ENCODE results near the gene TACO1. TPM values are rescaled to one million over a fixed set of nuclear protein-coding genes. Genes with fewer than 3 reads are reported as not detected.
A peak's percentile ranks its signal among the peaks of the same experiment; 100 is the strongest.

Gene TACO1
- total and polyA plus RNA-seq, 2 of the 8 experiments (the other 6 are each of a cell fraction or from before 2014, with no cell fraction given): 19.1 to 23.6 TPM

GRCh38 chr17:63621684-63622573, 21.2 kb downstream of the TACO1 start, which contains the start of gene MAP3K3 (continued):
- TF ChIP-seq ATF2 (IDR thresholded peaks at IDR 0.05; ENCODE audit: low read length) (no peak), SIRT6 (IDR thresholded peaks at IDR 0.05; ENCODE audit: low read length) (no peak), KDM5A (IDR thresholded peaks at IDR 0.05; ENCODE audit: low read length) (no peak), JUN (IDR thresholded peaks at IDR 0.05; ENCODE audit: low read depth, low read length) (no peak), CTBP2 (IDR thresholded peaks at IDR 0.05; ENCODE audit: borderline replicate concordance, insufficient read depth, insufficient read length, low read length) (peak; percentile 91), NRF1 (IDR thresholded peaks at IDR 0.05; ENCODE audit: low read depth, low read length) (peak; percentile 27; the same call in 1 of the 2 replicates), SP1 (IDR thresholded peaks at IDR 0.05; ENCODE audit: low read depth, low read length) (peak; percentile 78; the same call in 1 of the 2 replicates), MAFK (IDR thresholded peaks at IDR 0.05; ENCODE audit: low read depth, low read length) (no peak), POLR2A (IDR thresholded peaks at IDR 0.05; ENCODE audit: control extremely low read depth in 1 of 2, low read depth in 2 of 2, low read length in 2 of 2) (peak; percentile 58 to 95), RFX5 (IDR thresholded peaks at IDR 0.05; ENCODE audit: borderline replicate concordance, low read depth, low read length) (no peak), SP4 (IDR thresholded peaks at IDR 0.05; ENCODE audit: low read length) (peak; percentile 67), HDAC2 (IDR thresholded peaks at IDR 0.05; ENCODE audit: borderline replicate concordance in 1 of 2, low read depth in 2 of 2, low read length in 2 of 2) (no peak), SIX5 (IDR thresholded peaks at IDR 0.05; ENCODE audit: low read depth, low read length) (no peak)
